Hematopoietic multipotent progenitor cell treated with erythropoietin and hydrocortisone succinate and interleukin-3 and kit ligand, for 4 days (in vitro differentiated cells): Measurements from ENCODE around the gene SENP1.
"Not testable (repeated sequence)": the region's sequence is repeated elsewhere in the genome, so short reads cannot be mapped to it uniquely, and the experiment has no call there.

ENCODE experiments used
- DNase-seq: peaks from one replicate; pipeline ENCODE4 v3.0.0-alpha.2; 2015

SENP1 gene

GRCh38 chr12:48105867-48106680 lies at the start of gene SENP1:
Gene SENP1, minus strand, starts transcription at chr12:48106079. Its CDS starts 4,607 bp downstream, at chr12:48101472.
- peak; percentile 95 for DNase-seq

GRCh38 chr12:48151103-48151771 lies 45.4 kb upstream of the SENP1 start:
- DNase-seq: no peak

- DNase-seq: no peak
These were observed 40.1 kb upstream of the SENP1 start for GRCh38 chr12:48145981-48146380.

GRCh38 chr12:48143898-48144297 lies 38.0 kb upstream of the SENP1 start:
- no peak for DNase-seq

GRCh38 chr12:48142818-48143674 lies 37.2 kb upstream of the SENP1 start:
- DNase-seq: peak; percentile 25

- no peak for DNase-seq
These were observed 29.1 kb upstream of the SENP1 start for GRCh38 chr12:48135027-48135426.

- DNase-seq: no peak
These were observed 26.9 kb upstream of the SENP1 start for GRCh38 chr12:48132826-48133225.

- DNase-seq: no peak
These were observed 25.6 kb upstream of the SENP1 start for GRCh38 chr12:48131517-48131916.

- no peak for DNase-seq
These were observed 23.5 kb upstream of the SENP1 start for GRCh38 chr12:48129376-48129775.

- DNase-seq: no peak
These were observed 22.9 kb upstream of the SENP1 start for GRCh38 chr12:48128800-48129199.

- no peak for DNase-seq
These were observed 21.2 kb upstream of the SENP1 start for GRCh38 chr12:48126953-48127630.

GRCh38 chr12:48125985-48126384 lies 20.1 kb upstream of the SENP1 start:
- no peak for DNase-seq

GRCh38 chr12:48125542-48125941 lies 19.7 kb upstream of the SENP1 start:
- DNase-seq: not testable (repeated sequence)

GRCh38 chr12:48123169-48123568 lies 17.3 kb upstream of the SENP1 start:
- no peak for DNase-seq

- DNase-seq: peak; percentile 66
These were observed 16.4 kb upstream of the SENP1 start for GRCh38 chr12:48122065-48122834.

- DNase-seq: no peak
These were observed 15.6 kb upstream of the SENP1 start for GRCh38 chr12:48121522-48121921.

GRCh38 chr12:48119834-48120195 lies 13.9 kb upstream of the SENP1 start:
- no peak for DNase-seq

- DNase-seq: peak; percentile 93
These were observed 13.4 kb upstream of the SENP1 start, which contains the start of gene PFKM for GRCh38 chr12:48119078-48119833. Gene PFKM, plus strand, starts transcription at chr12:48119364. Its CDS starts 3,411 bp downstream, at chr12:48122775.

- DNase-seq: peak; percentile 54
These were observed 12.5 kb upstream of the SENP1 start for GRCh38 chr12:48118284-48118871.

- no peak for DNase-seq
These were observed 10.1 kb upstream of the SENP1 start for GRCh38 chr12:48115957-48116356.

- DNase-seq: not testable (repeated sequence)
These were observed 5.4 kb upstream of the SENP1 start for GRCh38 chr12:48111312-48111693.
